Measurements from ENCODE around the gene PALD1.

The PALD1 gene

GRCh38 chr10:70478191-70479164, at the start of gene PALD1:
PALD1 (plus strand) TSS chr10:70478767; CDS start chr10:70525952, 47,185 bp downstream.
- FAIRE-seq: no peak

GRCh38 chr10:70430493-70431445, 47.8 kb upstream of the PALD1 start:
- no peak for FAIRE-seq

- no peak for FAIRE-seq
Observed at GRCh38 chr10:70432101-70432500, 46.5 kb upstream of the PALD1 start.

GRCh38 chr10:70432561-70433263, 45.9 kb upstream of the PALD1 start:
- FAIRE-seq: no peak

- no peak for FAIRE-seq
Observed at GRCh38 chr10:70433581-70434280, 44.8 kb upstream of the PALD1 start.

- FAIRE-seq: no peak
Observed at GRCh38 chr10:70435241-70436085, 43.1 kb upstream of the PALD1 start.

- FAIRE-seq: no peak
Observed at GRCh38 chr10:70437721-70438120, 40.8 kb upstream of the PALD1 start.

GRCh38 chr10:70440296-70441160, 38.0 kb upstream of the PALD1 start:
- no peak for FAIRE-seq

- FAIRE-seq: no peak
Observed at GRCh38 chr10:70441161-70441894, 37.2 kb upstream of the PALD1 start, which contains the start of gene NODAL. NODAL (minus strand) TSS chr10:70441681; CDS start chr10:70441667, 14 bp downstream.

DNA sequence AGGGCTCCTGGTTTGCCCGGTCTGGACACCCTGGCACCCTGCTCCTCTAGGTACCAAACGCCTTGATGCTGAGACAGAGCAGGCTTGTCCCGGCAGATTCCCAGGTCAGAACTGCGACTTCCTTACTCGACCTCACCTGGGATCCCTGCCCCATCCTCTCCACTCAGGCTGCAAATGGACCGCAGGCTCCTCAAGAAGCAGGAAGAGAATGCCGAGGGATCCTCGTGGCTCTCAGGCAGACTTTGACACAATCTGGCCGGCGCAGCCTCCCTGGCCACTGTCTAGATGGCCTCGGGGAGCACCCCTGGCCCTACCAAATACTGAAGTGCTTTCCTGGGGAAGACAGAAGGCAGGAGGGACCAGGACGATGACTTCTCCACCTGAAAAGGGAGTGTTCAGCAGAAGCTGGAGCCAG, 36.7 kb upstream of the PALD1 start:
- FAIRE-seq: no peak

DNA sequence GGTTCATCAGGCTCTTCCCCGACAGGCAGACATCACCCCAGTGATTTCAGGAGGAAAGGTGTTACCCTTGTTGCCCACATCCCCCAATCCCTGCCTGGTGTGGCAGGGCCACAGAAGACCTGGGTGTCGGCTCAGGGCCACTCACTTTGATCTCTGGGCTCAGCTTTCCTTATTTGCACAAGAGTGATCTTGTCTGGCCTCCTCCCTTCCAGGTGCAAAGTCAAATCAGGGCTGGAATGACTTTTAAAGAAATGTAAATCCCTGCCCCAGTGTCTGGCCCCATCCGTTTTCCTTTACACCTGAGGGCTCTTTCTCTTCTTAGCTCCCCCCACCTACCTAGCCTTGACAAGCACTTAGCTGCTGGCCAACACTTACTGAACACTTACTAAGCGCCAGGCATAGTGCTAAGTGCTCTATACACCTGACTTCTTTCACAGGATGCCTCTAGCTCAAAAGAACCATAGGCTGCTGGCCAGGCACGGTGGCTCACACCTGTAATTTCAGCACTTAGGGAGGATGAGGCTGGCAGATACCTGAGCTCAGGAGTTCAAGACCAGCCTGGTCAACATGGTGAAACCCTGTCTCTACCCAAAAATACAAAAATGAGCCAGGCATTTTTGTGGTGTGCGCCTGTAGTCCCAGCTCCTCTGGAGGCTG, 36.1 kb upstream of the PALD1 start:
- FAIRE-seq: no peak

DNA sequence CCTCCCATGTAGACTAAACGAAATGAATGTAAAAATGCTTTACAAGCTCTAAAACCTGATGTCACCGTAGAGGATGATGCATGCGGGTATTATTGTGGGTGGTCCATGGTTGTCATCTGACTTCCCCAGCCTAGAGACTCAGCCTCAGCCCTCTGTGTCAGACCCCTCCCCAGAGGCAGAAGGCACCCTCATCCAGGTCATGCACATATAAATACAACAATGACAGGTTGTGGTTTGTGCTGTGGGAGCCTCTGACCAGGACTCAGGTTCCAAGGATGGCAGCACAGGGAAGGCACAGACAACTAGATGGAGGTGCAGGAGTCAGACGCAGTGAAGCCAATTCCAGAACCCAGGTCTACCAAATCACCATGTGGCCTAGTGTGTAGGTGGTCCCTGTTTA, 33.8 kb upstream of the PALD1 start:
- FAIRE-seq: no peak

GRCh38 chr10:70445718-70446657, 32.6 kb upstream of the PALD1 start:
- no peak for FAIRE-seq

DNA sequence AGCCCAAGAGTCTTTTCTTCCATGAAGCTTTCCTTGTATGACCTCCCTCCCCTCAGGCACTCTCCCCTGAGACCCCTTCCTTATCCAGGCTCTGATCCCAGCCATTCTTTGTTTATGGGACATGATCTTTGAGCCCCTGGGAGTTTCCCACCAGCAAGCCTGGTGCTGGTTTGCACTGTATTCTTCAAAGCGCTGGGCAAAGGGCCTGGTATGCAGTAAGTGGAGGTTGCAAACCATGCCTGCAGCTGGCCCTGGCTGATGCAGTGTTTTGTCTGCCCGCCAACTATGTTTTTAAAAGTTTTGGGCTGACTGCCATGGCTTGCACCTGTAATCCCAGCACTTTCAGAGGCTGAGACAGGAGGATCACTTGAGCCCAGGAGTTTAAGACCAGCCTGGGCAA, 30.3 kb upstream of the PALD1 start:
- FAIRE-seq: no peak

- no peak for FAIRE-seq
Observed at GRCh38 chr10:70455213-70455630, 23.3 kb upstream of the PALD1 start.

- no peak for FAIRE-seq
Observed at GRCh38 chr10:70456164-70456563, 22.4 kb upstream of the PALD1 start.

DNA sequence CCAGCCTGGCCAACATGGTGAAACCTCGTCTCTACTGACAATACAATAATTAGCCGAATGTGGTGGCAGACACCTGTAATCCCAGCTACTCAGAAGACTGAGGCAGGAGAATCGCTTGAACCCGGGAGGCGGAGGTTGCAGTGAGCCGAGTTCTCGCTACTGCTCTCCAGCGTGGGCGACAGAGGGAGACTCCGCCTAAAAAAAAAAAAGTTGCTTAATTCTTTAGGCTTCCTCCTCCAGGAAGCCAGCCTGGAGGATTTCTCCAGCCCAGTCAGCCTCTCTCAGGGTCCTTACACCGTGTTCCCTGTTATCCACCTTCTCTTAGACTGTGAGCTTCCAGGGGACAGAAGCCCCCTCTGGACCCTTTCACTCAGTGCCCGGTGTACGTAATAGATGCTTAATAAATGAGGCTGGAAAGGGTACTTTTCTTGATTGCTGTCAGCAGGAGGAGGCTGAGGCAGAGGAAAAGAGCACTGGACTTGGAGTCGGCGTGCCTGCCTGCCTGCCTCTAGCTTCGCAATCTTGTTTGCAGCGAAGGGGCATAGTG, 20.7 kb upstream of the PALD1 start:
- no peak for FAIRE-seq
